ENCODE data around the gene GNG11. TPM values are rescaled to one million over a fixed set of nuclear protein-coding genes. Genes with fewer than 3 reads are reported as not detected.

GNG11 gene
- total and polyA plus RNA-seq, 5 donors from 2014 or later: 3.1 TPM; not detected in 4

GRCh38 chr7:93957767-93958166, 36.2 kb downstream of the GNG11 start:
- ATAC-seq (ENCODE audit: low read depth in 2 of 2): no peak
- DNase-seq: no peak
- no peak overlapping the region for H3K27ac ChIP-seq (ENCODE audit: insufficient read depth, low read length, poor library complexity, severe bottlenecking)

DNA sequence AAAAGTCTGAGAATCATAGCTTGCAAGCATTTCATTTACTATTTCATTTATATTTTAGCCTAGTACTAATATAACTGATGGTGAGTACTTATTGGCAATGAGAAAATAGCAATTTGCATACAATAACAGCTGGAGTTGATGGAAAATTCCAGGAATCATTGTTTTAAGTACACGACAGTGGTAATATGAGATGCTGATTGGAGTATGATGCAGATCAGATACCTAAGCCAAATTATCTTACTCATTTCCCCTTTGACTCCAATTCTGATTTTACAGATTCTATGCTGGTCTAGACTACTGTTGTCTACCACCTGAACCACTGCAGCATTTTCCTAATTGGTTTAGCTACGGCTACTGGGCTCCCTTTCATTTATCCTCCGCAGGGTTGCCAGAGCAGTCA, 36.7 kb downstream of the GNG11 start:
- Mint-ChIP-seq H3K27me3 (no peaks in the 10 kb centered on the region), H3K9me3 (no peaks in the 10 kb centered on the region), H3K36me3 (no peaks in the 10 kb centered on the region), H3K4me3 (no peak overlapping the region), H3K4me1 (no peaks in the 10 kb centered on the region), H3K27ac (no peak overlapping the region)
- Histone ChIP-seq H3K27ac (ENCODE audit: insufficient read depth, low read length, poor library complexity, severe bottlenecking) (no peak overlapping the region), H3K27me3 (ENCODE audit: control insufficient read depth, insufficient read depth, low read length) (no peaks in the 10 kb centered on the region), H3K4me1 (ENCODE audit: control insufficient read depth, insufficient read depth, low read length, poor library complexity, severe bottlenecking) (no peaks in the 10 kb centered on the region), H3K4me3 (ENCODE audit: low read depth, low read length) (no peak overlapping the region), H3K36me3 (ENCODE audit: control insufficient read depth, insufficient read depth, low read length) (no peaks in the 10 kb centered on the region), H3K9me3 (ENCODE audit: control insufficient read depth in 2 of 2, low read length in 2 of 2) (no peaks in the 10 kb centered on the region)
- ATAC-seq (ENCODE audit: low read depth in 2 of 2): no peak
- DNase-seq: no peak

More at GRCh38 chr7:93957767-93958166, 36.2 kb downstream of the GNG11 start:
- no peaks in the 10 kb centered on the region for H3K4me1 ChIP-seq (ENCODE audit: control insufficient read depth, insufficient read depth, low read length, poor library complexity, severe bottlenecking)
- H3K4me1 Mint-ChIP-seq: no peaks in the 10 kb centered on the region
- H3K9me3 ChIP-seq (ENCODE audit: control insufficient read depth in 2 of 2, low read length in 2 of 2): no peaks in the 10 kb centered on the region
- no peaks in the 10 kb centered on the region for H3K36me3 ChIP-seq (ENCODE audit: control insufficient read depth, insufficient read depth, low read length)
- H3K27ac Mint-ChIP-seq: no peak overlapping the region
- H3K36me3 Mint-ChIP-seq: no peaks in the 10 kb centered on the region
- H3K9me3 Mint-ChIP-seq: no peaks in the 10 kb centered on the region
- H3K27me3 ChIP-seq (ENCODE audit: control insufficient read depth, insufficient read depth, low read length): no peaks in the 10 kb centered on the region
- no peak overlapping the region for H3K4me3 Mint-ChIP-seq
- no peak overlapping the region for H3K4me3 ChIP-seq (ENCODE audit: low read depth, low read length)
- no peaks in the 10 kb centered on the region for H3K27me3 Mint-ChIP-seq

DNA sequence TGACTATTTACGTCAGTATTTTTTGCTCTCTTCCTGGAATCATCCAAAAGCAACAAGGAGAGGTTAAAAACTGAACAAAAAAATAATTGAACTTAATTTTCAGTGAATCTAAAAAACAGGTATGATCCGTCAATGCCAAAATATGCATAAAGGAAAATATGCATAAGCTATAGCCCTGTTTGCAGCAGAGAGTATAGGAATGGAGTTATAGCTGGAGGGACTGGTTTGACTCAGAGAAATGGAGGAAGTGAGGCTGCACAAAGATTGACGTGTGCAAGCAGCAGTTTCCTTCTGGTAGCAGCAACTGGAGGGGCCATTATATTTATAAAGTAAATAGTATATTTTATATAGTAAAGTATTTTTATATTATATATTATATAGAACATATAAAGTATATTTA, 37.1 kb downstream of the GNG11 start:
- Mint-ChIP-seq H3K4me3 (no peak overlapping the region), H3K27ac (no peak overlapping the region), H3K27me3 (no peaks in the 10 kb centered on the region), H3K4me1 (no peaks in the 10 kb centered on the region), H3K36me3 (no peaks in the 10 kb centered on the region), H3K9me3 (no peaks in the 10 kb centered on the region)
- Histone ChIP-seq H3K36me3 (ENCODE audit: control insufficient read depth, insufficient read depth, low read length) (no peaks in the 10 kb centered on the region), H3K9me3 (ENCODE audit: control insufficient read depth in 2 of 2, low read length in 2 of 2) (no peaks in the 10 kb centered on the region), H3K4me3 (ENCODE audit: low read depth, low read length) (no peak overlapping the region), H3K27me3 (ENCODE audit: control insufficient read depth, insufficient read depth, low read length) (no peaks in the 10 kb centered on the region), H3K27ac (ENCODE audit: insufficient read depth, low read length, poor library complexity, severe bottlenecking) (no peak overlapping the region), H3K4me1 (ENCODE audit: control insufficient read depth, insufficient read depth, low read length, poor library complexity, severe bottlenecking) (no peaks in the 10 kb centered on the region)
- no peak for ATAC-seq (ENCODE audit: low read depth in 2 of 2)
- no peak for DNase-seq

- no peak for DNase-seq
- Mint-ChIP-seq H3K4me3 (no peak overlapping the region), H3K36me3 (no peaks in the 10 kb centered on the region), H3K27me3 (no peaks in the 10 kb centered on the region), H3K27ac (no peak overlapping the region), H3K9me3 (no peaks in the 10 kb centered on the region), H3K4me1 (no peaks in the 10 kb centered on the region)
- Histone ChIP-seq H3K36me3 (ENCODE audit: control insufficient read depth, insufficient read depth, low read length) (no peaks in the 10 kb centered on the region), H3K4me1 (ENCODE audit: control insufficient read depth, insufficient read depth, low read length, poor library complexity, severe bottlenecking) (no peaks in the 10 kb centered on the region), H3K9me3 (ENCODE audit: control insufficient read depth in 2 of 2, low read length in 2 of 2) (no peaks in the 10 kb centered on the region), H3K4me3 (ENCODE audit: low read depth, low read length) (no peak overlapping the region), H3K27ac (ENCODE audit: insufficient read depth, low read length, poor library complexity, severe bottlenecking) (no peak overlapping the region), H3K27me3 (ENCODE audit: control insufficient read depth, insufficient read depth, low read length) (no peaks in the 10 kb centered on the region)
- no peak for ATAC-seq (ENCODE audit: low read depth in 2 of 2)
Measured at GRCh38 chr7:93960986-93961385, 39.5 kb downstream of the GNG11 start.

- ATAC-seq (ENCODE audit: low read depth in 2 of 2) (no peak), DNase-seq (no peak)
- no peaks in the 10 kb centered on the region for H3K27me3 Mint-ChIP-seq
- H3K27ac ChIP-seq (ENCODE audit: insufficient read depth, low read length, poor library complexity, severe bottlenecking): no peak overlapping the region
- no peaks in the 10 kb centered on the region for H3K9me3 Mint-ChIP-seq
- H3K27me3 ChIP-seq (ENCODE audit: control insufficient read depth, insufficient read depth, low read length): no peaks in the 10 kb centered on the region
- no peaks in the 10 kb centered on the region for H3K36me3 ChIP-seq (ENCODE audit: control insufficient read depth, insufficient read depth, low read length)
- no peaks in the 10 kb centered on the region for H3K9me3 ChIP-seq (ENCODE audit: control insufficient read depth in 2 of 2, low read length in 2 of 2)
- no peak overlapping the region for H3K4me3 Mint-ChIP-seq
- H3K36me3 Mint-ChIP-seq: peaks cover 3% of the 10 kb centered on the region
- no peak overlapping the region for H3K27ac Mint-ChIP-seq
- H3K4me1 Mint-ChIP-seq: no peaks in the 10 kb centered on the region
- H3K4me3 ChIP-seq (ENCODE audit: low read depth, low read length): no peak overlapping the region
- H3K4me1 ChIP-seq (ENCODE audit: control insufficient read depth, insufficient read depth, low read length, poor library complexity, severe bottlenecking): no peaks in the 10 kb centered on the region
Measured at GRCh38 chr7:93964262-93964661, 42.7 kb downstream of the GNG11 start.

DNA sequence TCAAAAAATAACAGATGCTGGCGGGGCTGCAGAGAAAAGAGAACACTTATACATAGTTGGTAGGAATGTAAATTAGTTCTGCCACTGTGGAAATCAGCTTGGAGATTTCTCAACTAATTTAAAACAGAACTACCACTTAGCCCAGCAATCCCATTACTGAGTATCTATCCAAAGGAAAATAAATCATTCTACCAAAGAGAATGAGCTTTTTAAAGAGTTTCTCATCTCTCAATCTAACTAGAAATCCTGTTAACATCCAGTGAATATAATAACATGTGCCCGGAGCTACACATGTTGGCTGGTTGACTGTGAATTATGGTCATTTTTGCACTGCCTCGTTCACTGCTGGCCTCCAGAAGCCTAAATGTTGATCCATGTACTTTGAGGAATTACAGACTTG, 43.3 kb downstream of the GNG11 start:
- Histone ChIP-seq H3K27ac (ENCODE audit: insufficient read depth, low read length, poor library complexity, severe bottlenecking) (no peak overlapping the region), H3K36me3 (ENCODE audit: control insufficient read depth, insufficient read depth, low read length) (no peaks in the 10 kb centered on the region), H3K4me3 (ENCODE audit: low read depth, low read length) (no peak overlapping the region), H3K27me3 (ENCODE audit: control insufficient read depth, insufficient read depth, low read length) (no peaks in the 10 kb centered on the region), H3K4me1 (ENCODE audit: control insufficient read depth, insufficient read depth, low read length, poor library complexity, severe bottlenecking) (no peaks in the 10 kb centered on the region), H3K9me3 (ENCODE audit: control insufficient read depth in 2 of 2, low read length in 2 of 2) (no peaks in the 10 kb centered on the region)
- no peak for ATAC-seq (ENCODE audit: low read depth in 2 of 2)
- Mint-ChIP-seq H3K4me1 (no peaks in the 10 kb centered on the region), H3K27me3 (no peaks in the 10 kb centered on the region), H3K36me3 (peaks cover 3% of the 10 kb centered on the region), H3K27ac (no peak overlapping the region), H3K9me3 (no peaks in the 10 kb centered on the region), H3K4me3 (no peak overlapping the region)
- no peak for DNase-seq

GRCh38 chr7:93968911-93969620, 47.5 kb downstream of the GNG11 start:
- H3K4me3 ChIP-seq (ENCODE audit: low read depth, low read length): no peak overlapping the region
- H3K9me3 Mint-ChIP-seq: no peaks in the 10 kb centered on the region
- ATAC-seq (ENCODE audit: low read depth in 2 of 2): no peak
- DNase-seq: no peak
- no peak overlapping the region for H3K27ac Mint-ChIP-seq
- H3K27me3 ChIP-seq (ENCODE audit: control insufficient read depth, insufficient read depth, low read length): no peaks in the 10 kb centered on the region
- H3K27me3 Mint-ChIP-seq: no peaks in the 10 kb centered on the region
- H3K36me3 ChIP-seq (ENCODE audit: control insufficient read depth, insufficient read depth, low read length): no peaks in the 10 kb centered on the region
- H3K9me3 ChIP-seq (ENCODE audit: control insufficient read depth in 2 of 2, low read length in 2 of 2): no peaks in the 10 kb centered on the region
- no peaks in the 10 kb centered on the region for H3K4me1 Mint-ChIP-seq
- no peak overlapping the region for H3K4me3 Mint-ChIP-seq
- H3K27ac ChIP-seq (ENCODE audit: insufficient read depth, low read length, poor library complexity, severe bottlenecking): no peak overlapping the region
- no peaks in the 10 kb centered on the region for H3K4me1 ChIP-seq (ENCODE audit: control insufficient read depth, insufficient read depth, low read length, poor library complexity, severe bottlenecking)
- peaks cover 7% of the 10 kb centered on the region for H3K36me3 Mint-ChIP-seq

- H3K4me3 ChIP-seq (ENCODE audit: low read depth, low read length): no peak overlapping the region
- peaks cover 11% of the 10 kb centered on the region for H3K36me3 Mint-ChIP-seq
- no peaks in the 10 kb centered on the region for H3K4me1 ChIP-seq (ENCODE audit: control insufficient read depth, insufficient read depth, low read length, poor library complexity, severe bottlenecking)
- DNase-seq: no peak
- no peak for ATAC-seq (ENCODE audit: low read depth in 2 of 2)
- no peaks in the 10 kb centered on the region for H3K9me3 ChIP-seq (ENCODE audit: control insufficient read depth in 2 of 2, low read length in 2 of 2)
- no peaks in the 10 kb centered on the region for H3K36me3 ChIP-seq (ENCODE audit: control insufficient read depth, insufficient read depth, low read length)
- no peak overlapping the region for H3K4me3 Mint-ChIP-seq
- no peaks in the 10 kb centered on the region for H3K27me3 ChIP-seq (ENCODE audit: control insufficient read depth, insufficient read depth, low read length)
- no peaks in the 10 kb centered on the region for H3K27me3 Mint-ChIP-seq
- no peaks in the 10 kb centered on the region for H3K9me3 Mint-ChIP-seq
- H3K27ac ChIP-seq (ENCODE audit: insufficient read depth, low read length, poor library complexity, severe bottlenecking): no peak overlapping the region
- H3K4me1 Mint-ChIP-seq: no peaks in the 10 kb centered on the region
- H3K27ac Mint-ChIP-seq: no peak overlapping the region
Measured at GRCh38 chr7:93972029-93972725, 50.6 kb downstream of the GNG11 start.

Measured in CD4-positive, CD25-positive, alpha-beta regulatory T cell (primary cell).